NCI-H526 (cell line): ENCODE results near the gene SLC13A2.

Experiments
- DNase-seq, 2 experiments: peaks; one replicate each; lab custom pipeline; 2025; lab: John Stamatoyannopoulos, UW

The SLC13A2 gene

GRCh38 chr17:28470914-28471366 lies 2.5 kb upstream of the SLC13A2 start:
- DNase-seq, result peak; percentile 24 to 53

GRCh38 chr17:28471531-28472342 lies 1.7 kb upstream of the SLC13A2 start:
- no peak for DNase-seq

- no peak for DNase-seq
Observed at GRCh38 chr17:28472871-28473497, 460 bp upstream of the SLC13A2 start.

GRCh38 chr17:28474111-28474531 lies 677 bp downstream of the SLC13A2 start:
- DNase-seq, result no peak

- DNase-seq, result no peak
Observed at GRCh38 chr17:28475151-28475900, 1.9 kb downstream of the SLC13A2 start.

GRCh38 chr17:28476076-28476865 lies 2.8 kb downstream of the SLC13A2 start:
- no peak for DNase-seq

GRCh38 chr17:28477928-28478327 lies 4.5 kb downstream of the SLC13A2 start:
- DNase-seq, result no peak

- no peak for DNase-seq
Observed at GRCh38 chr17:28478712-28479615, 5.5 kb downstream of the SLC13A2 start.

- no peak for DNase-seq
Observed at GRCh38 chr17:28480278-28480677, 6.8 kb downstream of the SLC13A2 start.

GRCh38 chr17:28480799-28481571 lies 7.5 kb downstream of the SLC13A2 start:
- DNase-seq, result no peak

GRCh38 chr17:28482551-28483199 lies 9.2 kb downstream of the SLC13A2 start:
- no peak for DNase-seq

- no peak for DNase-seq
Observed at GRCh38 chr17:28484296-28484695, 10.9 kb downstream of the SLC13A2 start.

- no peak for DNase-seq
Observed at GRCh38 chr17:28485049-28485448, 11.6 kb downstream of the SLC13A2 start.

- peak in 1 of 2 experiments; percentile 38 for DNase-seq
Observed at GRCh38 chr17:28487881-28488532, 14.6 kb downstream of the SLC13A2 start.

- DNase-seq, result peak in 1 of 2 experiments; percentile 49
Observed at GRCh38 chr17:28488533-28489276, 15.3 kb downstream of the SLC13A2 start.

GRCh38 chr17:28491286-28491685 lies 17.8 kb downstream of the SLC13A2 start:
- DNase-seq, result no peak

GRCh38 chr17:28491860-28492259 lies 18.4 kb downstream of the SLC13A2 start:
- DNase-seq, result no peak
